Breast epithelium (tissue), 4 donors: ENCODE data around the gene NOB1. TPM values are rescaled to one million over a fixed set of nuclear protein-coding genes. Genes with fewer than 3 reads are reported as not detected.
"Not testable (repeated sequence)": the region's sequence is repeated elsewhere in the genome, so short reads cannot be mapped to it uniquely, and the experiment has no call there.

Experiments
- DNase-seq, 2 donors: peaks; one replicate each; pipeline ENCODE4 v3.0.0-alpha.2; 2019; ENCODE audit warnings: low spot score in 2 of 2
- H3K27ac ChIP-seq, 2 donors: fragments of 200-600 bp; sonication (generic) in 1 of 2; one replicate each; pipeline ENCODE4 v1.5.1; 2016 to 2019; ENCODE audit warnings: mild to moderate bottlenecking in 1 of 2
- H3K27me3 ChIP-seq, 2 donors: fragments of 200-600 bp; sonication (generic) in 1 of 2; one replicate each; pipeline versions ENCODE4 v1.5.1 to v1.6.0; 2017 to 2019; ENCODE audit warnings: control low read depth in 1 of 2, mild to moderate bottlenecking in 1 of 2
- H3K36me3 ChIP-seq: fragments of 200-600 bp; one replicate; pipeline ENCODE4 v1.5.1; 2019
- H3K4me1 ChIP-seq, 2 donors: fragments of 200-600 bp; sonication (generic); one replicate each; pipeline ENCODE4 v1.5.1; 2016 to 2019; ENCODE audit warnings: control low read depth in 1 of 2
- H3K4me3 ChIP-seq, 3 donors: fragments of 200-600 bp; sonication (generic); 1 replicate in 2 of 3; 2 replicates in 1 of 3; pipeline ENCODE4 v1.5.1; 2016 to 2019; ENCODE audit warnings: mild to moderate bottlenecking in 3 of 3, moderate library complexity in 2 of 3
- H3K9me3 ChIP-seq, 2 donors: fragments of 200-600 bp; sonication (generic) in 1 of 2; one replicate each; pipeline ENCODE4 v1.5.1; 2016 to 2019; ENCODE audit warnings: control low read depth in 1 of 2
- POLR2A ChIP-seq: fragments of 450-650 bp; IDR thresholded peaks from one replicate; pipeline ENCODE4 v1.6.1; 2016; ENCODE audit warnings: antibody characterized with exemption, mild to moderate bottlenecking, moderate library complexity
- POLR2AphosphoS5 ChIP-seq, 3 donors: sonication (generic); formaldehyde crosslinking; IDR thresholded peaks; one replicate each; pipeline ENCODE4 v1.6.1; 2017; ENCODE audit warnings: antibody characterized with exemption in 3 of 3
- intact Hi-C: fragments of 100-400 bp; cut with DNase I; formaldehyde crosslinking; loops from one replicate; pipeline ENCODE4 v1.15.1; 2023; ENCODE audit warnings: low total_unique reads
- total RNA-seq, 3 donors: library from RNA; depleted of rRNA; stranded (reverse); fragments of >200 nt; gene quantifications; one replicate each; pipeline ENCODE4 v1.1.0, GENCODE V29; 2016
- TF ChIP-seq, protein P1 (sequence below), 3 donors: fragments of 450-650 bp; IDR thresholded peaks; one replicate each; pipeline ENCODE4 v1.5.1; 2016 to 2017; ENCODE audit warnings: antibody characterized with exemption in 3 of 3, mild to moderate bottlenecking in 3 of 3, moderate library complexity in 3 of 3

The NOB1 gene
- total RNA-seq, 3 donors from 2014 or later = 41.6 to 45.8 (median 41.8) TPM

DNA sequence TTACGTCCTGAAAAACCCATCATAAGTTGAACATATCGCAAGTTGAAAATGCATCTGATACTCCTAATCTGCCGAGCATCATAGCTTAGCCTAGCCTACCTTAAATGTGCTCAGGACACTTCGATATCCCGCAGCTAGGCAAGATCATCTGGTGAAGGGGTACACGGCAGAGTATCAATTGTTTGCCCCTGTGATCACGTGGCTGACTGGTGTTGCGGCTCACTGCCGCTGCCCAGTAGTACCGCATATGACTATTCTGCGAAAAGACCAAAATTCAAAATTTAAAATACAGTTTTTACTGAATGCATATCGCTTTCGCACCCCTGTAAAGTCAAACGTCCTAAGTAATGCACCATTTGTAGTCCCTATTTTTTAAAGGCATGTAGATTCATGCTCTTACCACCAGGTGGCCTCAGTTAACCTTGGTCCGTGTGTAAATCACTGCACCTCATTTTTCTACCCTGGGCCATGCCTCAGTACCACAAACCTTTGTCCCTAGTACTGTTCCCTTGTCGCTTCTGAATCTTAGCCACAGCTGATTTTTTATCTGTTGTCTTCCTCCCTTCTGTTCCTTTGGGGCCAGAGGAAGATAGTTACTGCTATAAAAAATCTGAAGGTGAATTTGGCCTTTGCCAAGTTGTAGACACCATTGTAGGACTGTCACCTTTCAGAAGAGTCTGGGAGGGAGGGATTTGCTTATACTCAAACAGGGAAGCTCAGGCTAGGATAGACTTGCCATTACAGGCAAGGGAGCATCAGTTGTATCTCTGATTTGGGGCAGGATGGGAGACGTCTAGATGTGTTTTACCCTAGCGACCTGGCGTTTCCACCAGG is 41.8 kb upstream of the NOB1 start:
- Histone ChIP-seq H3K4me3 (peak overlapping the region in 1 of 3 donors; percentile 13), H3K36me3 (no peaks in the 10 kb centered on the region), H3K4me1 (no peaks in the 10 kb centered on the region), H3K27ac (no peak overlapping the region), H3K27me3 (no peaks in the 10 kb centered on the region), H3K9me3 (no peaks in the 10 kb centered on the region)
- TF ChIP-seq POLR2A (no peak), POLR2AphosphoS5 (IDR thresholded peaks at IDR 0.05) (no peak)
- TF ChIP-seq, protein P1, sequence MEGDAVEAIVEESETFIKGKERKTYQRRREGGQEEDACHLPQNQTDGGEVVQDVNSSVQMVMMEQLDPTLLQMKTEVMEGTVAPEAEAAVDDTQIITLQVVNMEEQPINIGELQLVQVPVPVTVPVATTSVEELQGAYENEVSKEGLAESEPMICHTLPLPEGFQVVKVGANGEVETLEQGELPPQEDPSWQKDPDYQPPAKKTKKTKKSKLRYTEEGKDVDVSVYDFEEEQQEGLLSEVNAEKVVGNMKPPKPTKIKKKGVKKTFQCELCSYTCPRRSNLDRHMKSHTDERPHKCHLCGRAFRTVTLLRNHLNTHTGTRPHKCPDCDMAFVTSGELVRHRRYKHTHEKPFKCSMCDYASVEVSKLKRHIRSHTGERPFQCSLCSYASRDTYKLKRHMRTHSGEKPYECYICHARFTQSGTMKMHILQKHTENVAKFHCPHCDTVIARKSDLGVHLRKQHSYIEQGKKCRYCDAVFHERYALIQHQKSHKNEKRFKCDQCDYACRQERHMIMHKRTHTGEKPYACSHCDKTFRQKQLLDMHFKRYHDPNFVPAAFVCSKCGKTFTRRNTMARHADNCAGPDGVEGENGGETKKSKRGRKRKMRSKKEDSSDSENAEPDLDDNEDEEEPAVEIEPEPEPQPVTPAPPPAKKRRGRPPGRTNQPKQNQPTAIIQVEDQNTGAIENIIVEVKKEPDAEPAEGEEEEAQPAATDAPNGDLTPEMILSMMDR (IDR thresholded peaks at IDR 0.05) = peak; percentile 85 to 90 (median 88)
- intact Hi-C loops = loop anchor here (10.0 kb wide), 1 partner anchor 68 kb away; no protein-coding TSS in a partner anchor
- no peak for DNase-seq

DNA sequence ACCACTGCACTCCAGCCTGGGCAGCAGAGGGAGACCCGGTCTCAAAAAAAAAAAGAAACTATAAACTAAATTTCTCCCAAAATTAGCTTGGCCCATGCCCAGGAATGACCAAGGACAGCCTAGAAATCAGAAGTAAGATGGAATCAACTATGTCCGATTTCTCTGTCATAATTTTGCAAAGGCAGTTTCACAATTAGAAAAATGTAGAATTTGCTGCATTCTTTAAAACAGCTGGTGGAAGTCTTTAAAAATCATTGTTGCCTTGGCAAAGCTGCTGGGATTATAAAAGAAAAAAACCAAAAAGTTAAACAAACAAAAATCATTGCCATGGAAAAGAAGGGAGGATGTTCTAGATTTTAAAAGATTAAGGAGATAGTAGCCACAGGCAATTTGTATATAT is 39.8 kb upstream of the NOB1 start:
- intact Hi-C loops = loop anchor here (10.0 kb wide), 1 partner anchor 70 kb away; no protein-coding TSS in a partner anchor

DNA sequence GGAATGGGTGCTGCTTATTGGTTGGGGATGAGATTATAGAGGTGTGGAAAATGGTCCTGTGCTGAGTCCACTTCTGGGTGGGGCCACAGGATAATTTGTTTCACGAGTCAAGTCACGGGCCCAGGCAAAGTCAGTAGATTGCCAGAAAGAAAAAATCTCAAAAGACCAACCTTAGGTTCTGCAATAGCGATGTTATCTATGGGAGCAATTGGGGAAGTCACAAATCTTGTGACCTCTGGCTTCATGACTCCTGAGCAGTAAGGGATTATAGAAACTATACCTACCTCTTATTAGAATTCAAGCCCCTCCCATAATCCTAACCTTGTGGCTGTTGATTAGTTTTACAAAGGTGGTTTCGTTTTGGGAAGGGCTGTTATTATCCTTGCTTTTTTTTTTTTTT is 38.8 kb upstream of the NOB1 start:
- Histone ChIP-seq H3K27me3 (no peaks in the 10 kb centered on the region), H3K27ac (no peak overlapping the region), H3K9me3 (no peaks in the 10 kb centered on the region), H3K4me3 (no peak overlapping the region), H3K4me1 (no peaks in the 10 kb centered on the region), H3K36me3 (no peaks in the 10 kb centered on the region)
- intact Hi-C loops = loop anchor here (10.0 kb wide), 1 partner anchor 71 kb away; no protein-coding TSS in a partner anchor
- no peak for TF ChIP-seq POLR2A
- TF ChIP-seq, protein P1 (IDR thresholded peaks at IDR 0.05) = no peak
- TF ChIP-seq POLR2AphosphoS5 (IDR thresholded peaks at IDR 0.05) = no peak
- no peak for DNase-seq

More for the DNA sequence above, 39.8 kb upstream of the NOB1 start:
- no peaks in the 10 kb centered on the region for H3K9me3 ChIP-seq
- no peak overlapping the region for H3K4me3 ChIP-seq
- no peak for DNase-seq
- no peaks in the 10 kb centered on the region for H3K36me3 ChIP-seq
- no peaks in the 10 kb centered on the region for H3K27me3 ChIP-seq
- H3K4me1 ChIP-seq = no peaks in the 10 kb centered on the region
- H3K27ac ChIP-seq = no peak overlapping the region
- no peak for TF ChIP-seq POLR2A
- TF ChIP-seq, protein P1 (IDR thresholded peaks at IDR 0.05) = no peak
- no peak for TF ChIP-seq POLR2AphosphoS5 (IDR thresholded peaks at IDR 0.05)

DNA sequence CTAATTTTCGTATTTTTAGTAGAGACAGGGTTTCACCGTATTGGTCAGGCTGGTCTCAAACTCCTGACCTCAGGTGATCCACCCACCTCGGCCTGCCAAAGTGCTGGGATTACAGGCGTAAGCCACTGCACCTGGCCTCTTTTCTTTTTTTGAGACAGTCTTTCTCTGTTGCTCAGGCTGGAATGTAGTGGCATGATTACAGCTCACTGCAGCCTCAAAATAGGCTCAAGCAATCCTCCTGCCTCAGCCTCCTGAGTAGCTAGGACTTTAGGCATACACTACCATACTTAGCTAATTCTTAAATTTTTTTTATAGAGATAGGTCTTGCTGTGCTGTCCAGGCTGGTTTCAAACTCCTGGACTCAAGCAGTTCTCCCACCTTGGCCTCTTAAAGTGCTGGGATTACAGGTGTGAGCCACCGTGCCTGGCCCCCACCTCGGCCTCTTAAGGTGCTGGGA is 36.7 kb upstream of the NOB1 start:
- intact Hi-C loops = loop anchor here (10.0 kb wide), 1 partner anchor 73 kb away; no protein-coding TSS in a partner anchor
- not testable (repeated sequence) for H3K9me3 ChIP-seq, H3K36me3 ChIP-seq

DNA sequence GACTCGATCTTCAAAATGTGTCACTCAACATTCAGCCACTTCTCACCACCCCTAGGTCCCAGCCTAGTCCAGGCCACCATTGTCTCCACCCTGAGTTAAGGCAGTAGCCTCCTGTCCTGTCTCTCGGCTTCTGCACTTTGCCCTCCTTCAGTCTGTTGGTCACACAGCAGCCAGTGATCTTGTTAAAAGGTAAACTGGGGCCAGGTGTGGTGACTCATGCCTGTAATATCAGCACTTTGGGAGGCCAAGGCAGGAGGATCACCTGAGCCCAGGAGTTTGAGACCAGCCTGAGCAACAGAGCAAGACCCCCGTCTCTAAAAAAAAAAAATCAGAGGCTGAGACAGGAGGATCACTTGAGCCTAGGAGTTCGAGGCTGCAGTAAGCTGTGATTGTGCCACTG is 33.2 kb upstream of the NOB1 start:
- no peaks in the 10 kb centered on the region for H3K4me1 ChIP-seq
- H3K4me3 ChIP-seq = no peak overlapping the region
- no peaks in the 10 kb centered on the region for H3K36me3 ChIP-seq
- no peaks in the 10 kb centered on the region for H3K9me3 ChIP-seq
- intact Hi-C loops = loop anchor here (10.0 kb wide), 1 partner anchor 147 kb away; no protein-coding TSS in a partner anchor
- H3K27ac ChIP-seq = no peak overlapping the region
- no peaks in the 10 kb centered on the region for H3K27me3 ChIP-seq
- TF ChIP-seq POLR2A (no peak), POLR2AphosphoS5 (IDR thresholded peaks at IDR 0.05) (no peak)
- TF ChIP-seq, protein P1 (IDR thresholded peaks at IDR 0.05) = no peak
- DNase-seq = no peak

More for the DNA sequence above, 36.7 kb upstream of the NOB1 start:
- not testable (repeated sequence) for DNase-seq, H3K27ac ChIP-seq, H3K27me3 ChIP-seq, H3K4me3 ChIP-seq, H3K4me1 ChIP-seq
